Measurements from ENCODE around the gene OSBPL2.

The OSBPL2 gene

DNA sequence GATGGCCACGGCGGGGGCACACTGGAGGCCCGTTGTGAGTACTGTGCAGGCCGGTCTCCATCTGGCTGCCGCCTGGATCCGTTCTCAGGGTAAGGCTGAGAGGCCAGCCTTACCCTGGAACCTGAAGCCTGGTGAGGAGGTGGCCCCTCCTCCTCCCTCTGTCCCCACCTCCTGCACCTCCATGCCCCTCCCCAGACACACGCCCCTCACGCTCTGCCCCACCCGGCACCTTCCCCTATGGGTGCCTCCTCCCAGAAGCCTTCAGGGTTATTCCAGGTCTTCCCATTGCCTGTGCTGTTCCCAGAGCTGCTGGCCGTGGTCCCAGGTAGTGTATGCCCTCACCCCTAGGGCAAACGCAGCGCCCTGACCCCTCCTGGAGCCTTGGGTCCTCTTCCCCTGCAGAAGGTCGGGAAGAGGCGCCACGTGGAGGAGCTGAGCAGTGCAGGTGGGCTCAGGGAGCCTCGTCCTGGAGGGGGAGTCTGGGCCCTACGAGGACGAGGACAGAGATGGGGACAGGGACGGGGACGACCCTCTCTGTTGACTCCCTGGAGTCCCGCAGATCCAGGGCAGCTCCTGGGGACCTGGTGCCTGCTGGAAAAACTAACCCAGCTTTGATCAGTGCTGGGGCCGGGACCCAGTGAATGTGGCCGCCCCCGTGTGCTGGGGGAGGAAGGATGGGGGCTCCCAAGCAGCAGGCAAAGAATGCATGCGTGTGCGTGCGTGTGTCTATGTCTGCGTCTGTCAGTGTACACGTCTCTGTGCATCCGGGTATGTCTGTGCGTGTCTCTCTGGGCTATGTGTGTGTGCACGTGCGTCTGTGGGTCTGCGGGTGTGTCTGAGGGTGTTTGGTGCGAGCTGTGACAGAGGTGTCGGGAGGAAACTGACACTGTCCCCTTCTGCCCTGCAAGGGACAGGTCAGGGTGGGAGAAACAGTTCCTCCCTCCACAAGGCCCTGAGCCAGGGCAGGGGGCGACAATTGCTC, 10.1 kb upstream of the OSBPL2 start:
- DNase-seq (ENCODE audit: low read depth in 1 of 2, low spot score in 1 of 2), result peak; percentile 86 to 95
- no peak for TF ChIP-seq JUND (IDR thresholded peaks at IDR 0.05; ENCODE audit: low read depth)
- in situ Hi-C loops (cut with HindIII; ENCODE audit: low pct_unique_long_range_greater_than_20kb, low sequenced_read_pairs), result no loop called here

DNA sequence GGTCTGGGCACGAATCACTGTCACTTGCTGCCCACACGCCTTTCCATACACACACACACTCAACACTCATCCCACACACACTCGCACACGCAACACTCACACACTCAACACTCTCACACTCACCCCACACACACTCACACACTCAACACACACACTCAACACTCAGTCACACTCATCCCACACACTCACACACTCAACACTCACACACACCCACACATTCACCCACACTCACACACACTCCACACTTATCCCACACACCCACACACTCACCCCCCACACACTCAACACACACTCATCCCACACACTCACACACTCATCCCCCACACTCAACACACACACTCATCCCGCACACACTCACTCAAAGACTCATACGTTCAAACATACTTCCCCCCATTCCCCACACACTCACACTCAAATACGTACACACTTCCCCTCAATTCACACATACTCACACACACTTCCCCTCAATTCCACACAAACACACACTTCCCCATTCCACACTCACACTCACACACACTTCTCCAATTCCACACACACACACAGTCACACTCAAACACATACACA, 9.3 kb upstream of the OSBPL2 start:
- in situ Hi-C loops (cut with HindIII; ENCODE audit: low pct_unique_long_range_greater_than_20kb, low sequenced_read_pairs), result no loop called here
- DNase-seq (ENCODE audit: low read depth in 1 of 2, low spot score in 1 of 2), result no peak
- no peak for TF ChIP-seq JUND (IDR thresholded peaks at IDR 0.05; ENCODE audit: low read depth)

DNA sequence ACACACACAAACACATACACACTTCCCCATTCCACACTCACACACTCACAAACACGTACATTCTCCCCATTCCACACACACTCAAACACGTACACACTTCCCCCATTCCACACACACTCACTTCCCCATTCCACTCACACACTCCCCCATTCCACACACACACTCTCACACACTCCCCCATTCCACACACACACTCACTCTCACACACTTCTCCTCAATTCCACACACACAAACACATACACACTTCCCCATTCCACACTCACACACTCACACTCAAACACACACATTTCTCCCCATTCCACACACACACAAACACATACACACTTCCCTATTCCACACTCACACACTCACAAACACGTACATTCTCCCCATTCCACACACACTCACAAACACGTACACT, 8.7 kb upstream of the OSBPL2 start:
- in situ Hi-C loops (cut with HindIII; ENCODE audit: low pct_unique_long_range_greater_than_20kb, low sequenced_read_pairs), result no loop called here
- TF ChIP-seq JUND (IDR thresholded peaks at IDR 0.05; ENCODE audit: low read depth), result no peak

DNA sequence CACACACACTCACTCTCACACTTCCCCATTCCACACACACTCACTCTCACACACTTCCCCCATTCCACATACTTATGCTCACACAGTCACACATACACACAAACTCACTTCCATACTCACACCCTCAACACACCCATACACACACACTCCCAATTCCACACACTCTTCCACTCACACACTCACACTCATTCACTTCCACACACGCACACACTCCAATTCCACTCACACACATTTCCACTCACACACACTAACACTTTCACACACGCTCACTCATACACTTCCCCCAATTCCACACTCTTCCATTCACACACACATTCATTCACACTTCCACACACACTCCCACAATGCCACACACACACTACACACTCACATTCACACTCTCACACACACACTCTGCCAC, 8.0 kb upstream of the OSBPL2 start:
- DNase-seq (ENCODE audit: low read depth in 1 of 2, low spot score in 1 of 2), result no peak
- no peak for TF ChIP-seq JUND (IDR thresholded peaks at IDR 0.05; ENCODE audit: low read depth)
- in situ Hi-C loops (cut with HindIII; ENCODE audit: low pct_unique_long_range_greater_than_20kb, low sequenced_read_pairs), result no loop called here

More for the DNA sequence above, 8.7 kb upstream of the OSBPL2 start:
- DNase-seq (ENCODE audit: low read depth in 1 of 2, low spot score in 1 of 2), result no peak

DNA sequence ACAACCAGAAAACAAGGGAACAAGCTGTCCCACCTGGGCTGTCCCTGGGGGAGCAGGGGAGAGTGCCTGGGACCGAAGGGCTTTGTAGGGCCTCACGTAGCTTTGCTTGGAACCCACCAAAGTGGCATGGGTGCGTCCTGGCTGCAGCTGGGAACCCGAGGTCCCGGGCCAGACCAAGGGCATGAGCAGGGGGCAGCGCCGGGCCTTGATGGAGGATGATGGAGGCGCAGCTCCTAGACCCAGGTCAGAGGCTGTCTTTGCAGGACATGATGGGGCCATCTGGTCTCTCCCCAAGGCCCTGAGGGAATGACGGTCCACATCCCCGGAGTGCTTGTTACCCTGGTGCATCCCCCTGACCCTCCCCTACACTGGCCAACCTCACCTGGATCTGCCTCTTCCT, 7.6 kb upstream of the OSBPL2 start:
- DNase-seq (ENCODE audit: low read depth in 1 of 2, low spot score in 1 of 2), result no peak
- TF ChIP-seq JUND (IDR thresholded peaks at IDR 0.05; ENCODE audit: low read depth), result no peak
- in situ Hi-C loops (cut with HindIII; ENCODE audit: low pct_unique_long_range_greater_than_20kb, low sequenced_read_pairs), result no loop called here

DNA sequence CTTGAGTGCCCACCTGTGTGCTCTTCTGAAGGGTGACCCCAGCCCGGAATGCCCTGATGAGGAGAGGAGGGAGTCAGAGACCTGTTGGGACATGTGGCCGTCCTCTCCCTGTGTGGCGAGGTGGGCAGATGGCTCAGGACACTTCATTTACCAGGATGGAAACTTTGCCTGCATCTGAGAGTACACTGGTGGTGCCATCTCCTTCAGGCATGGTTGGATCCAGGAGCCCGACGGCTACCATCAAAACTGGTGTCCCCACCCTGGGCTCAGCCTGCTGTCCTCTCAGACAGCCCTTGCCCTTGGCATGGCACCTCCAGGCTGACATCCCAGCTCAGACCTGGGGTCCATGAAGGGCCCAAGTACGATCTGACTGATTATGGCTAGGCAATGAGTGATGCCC, 7.0 kb upstream of the OSBPL2 start:
- no peak for TF ChIP-seq JUND (IDR thresholded peaks at IDR 0.05; ENCODE audit: low read depth)
- no peak for DNase-seq (ENCODE audit: low read depth in 1 of 2, low spot score in 1 of 2)
- in situ Hi-C loops (cut with HindIII; ENCODE audit: low pct_unique_long_range_greater_than_20kb, low sequenced_read_pairs), result no loop called here

DNA sequence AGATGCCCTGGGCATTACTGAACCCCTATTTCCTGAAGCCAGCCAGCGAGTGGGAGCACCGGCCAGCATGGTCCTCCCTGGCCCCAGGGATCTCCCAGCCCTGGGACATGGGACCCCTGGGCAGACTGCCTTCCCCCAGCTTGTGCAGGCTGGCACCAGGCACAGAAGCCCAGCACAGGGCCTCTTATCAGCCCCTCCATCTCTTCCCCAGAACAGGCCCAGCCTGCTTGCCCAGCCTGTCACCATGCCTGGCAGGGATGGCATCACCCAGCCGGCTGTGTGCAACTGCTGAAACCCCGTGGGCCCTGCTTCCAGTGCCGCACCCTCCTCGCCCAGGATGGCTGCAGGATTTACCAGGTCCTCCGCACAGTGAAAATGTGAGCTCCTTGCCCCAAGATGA, 6.1 kb upstream of the OSBPL2 start:
- in situ Hi-C loops (cut with HindIII; ENCODE audit: low pct_unique_long_range_greater_than_20kb, low sequenced_read_pairs), result no loop called here
- no peak for TF ChIP-seq JUND (IDR thresholded peaks at IDR 0.05; ENCODE audit: low read depth)
- DNase-seq (ENCODE audit: low read depth in 1 of 2, low spot score in 1 of 2), result peak; percentile 95

DNA sequence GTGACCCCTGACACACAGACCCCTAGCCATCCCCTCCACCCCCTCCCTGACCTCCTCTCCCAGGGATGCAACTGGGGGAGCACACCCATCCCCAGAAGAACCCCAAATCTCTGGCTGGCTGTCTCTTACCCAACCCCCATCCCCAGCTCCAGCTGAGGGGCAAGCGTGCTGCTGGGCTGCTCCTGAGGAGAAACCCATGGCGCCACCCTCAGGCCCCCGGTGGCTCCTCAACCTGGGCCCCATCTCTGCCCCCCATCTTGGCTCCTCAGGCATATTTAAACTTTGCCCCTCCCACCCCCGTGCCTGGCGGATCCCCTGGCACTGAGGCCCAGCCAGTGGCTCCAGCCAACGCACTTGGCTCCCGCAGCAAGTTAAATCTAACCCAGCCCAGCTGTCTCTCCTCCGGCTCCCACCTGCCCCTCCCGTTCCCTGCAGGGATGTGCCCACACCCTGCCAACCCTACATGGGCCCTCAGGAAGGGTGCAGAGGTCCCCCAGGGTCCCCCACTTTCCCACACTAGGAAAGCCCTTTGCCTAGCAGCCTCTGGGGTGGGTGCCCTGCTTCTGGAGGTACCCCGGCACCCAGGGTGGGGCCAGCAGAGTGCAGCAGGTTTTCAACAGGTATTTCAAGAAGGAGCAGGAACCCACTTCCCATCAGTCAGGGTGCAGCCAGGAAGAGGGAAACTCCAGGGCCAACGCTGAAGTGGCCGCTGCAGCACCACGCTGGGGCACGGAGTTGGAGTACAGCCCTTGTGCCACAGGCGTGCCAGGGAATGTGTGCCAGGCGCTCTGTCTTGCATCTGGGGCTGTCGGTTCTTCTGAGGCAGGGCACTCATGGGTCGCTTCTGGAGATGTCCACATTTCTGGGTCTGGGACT, 5.3 kb upstream of the OSBPL2 start:
- DNase-seq (ENCODE audit: low read depth in 1 of 2, low spot score in 1 of 2), result peak in 1 of 2 experiments; percentile 36
- TF ChIP-seq JUND (IDR thresholded peaks at IDR 0.05; ENCODE audit: low read depth), result no peak
- in situ Hi-C loops (cut with HindIII; ENCODE audit: low pct_unique_long_range_greater_than_20kb, low sequenced_read_pairs), result no loop called here

DNA sequence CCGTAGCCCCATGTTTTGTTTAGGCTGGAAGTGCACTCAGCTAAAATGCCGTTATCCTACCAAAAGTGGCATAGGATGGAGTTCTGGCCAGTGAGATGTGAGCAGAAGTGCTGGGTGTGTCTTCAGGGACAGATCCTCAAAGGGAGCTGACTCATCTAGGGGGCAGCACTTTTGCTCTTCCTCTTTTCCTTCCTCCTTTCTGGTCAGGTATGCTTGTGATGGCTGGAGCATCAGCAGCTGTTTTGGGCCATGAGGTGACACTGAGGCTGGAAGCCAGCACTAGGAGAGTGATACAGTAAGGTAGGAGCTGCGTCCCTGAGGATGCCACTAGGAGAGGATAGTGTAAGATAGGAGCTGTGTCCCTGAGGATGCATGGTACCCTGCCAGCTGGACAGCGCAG, 4.6 kb upstream of the OSBPL2 start:
- DNase-seq (ENCODE audit: low read depth in 1 of 2, low spot score in 1 of 2), result no peak
- no peak for TF ChIP-seq JUND (IDR thresholded peaks at IDR 0.05; ENCODE audit: low read depth)
- in situ Hi-C loops (cut with HindIII; ENCODE audit: low pct_unique_long_range_greater_than_20kb, low sequenced_read_pairs), result no loop called here

DNA sequence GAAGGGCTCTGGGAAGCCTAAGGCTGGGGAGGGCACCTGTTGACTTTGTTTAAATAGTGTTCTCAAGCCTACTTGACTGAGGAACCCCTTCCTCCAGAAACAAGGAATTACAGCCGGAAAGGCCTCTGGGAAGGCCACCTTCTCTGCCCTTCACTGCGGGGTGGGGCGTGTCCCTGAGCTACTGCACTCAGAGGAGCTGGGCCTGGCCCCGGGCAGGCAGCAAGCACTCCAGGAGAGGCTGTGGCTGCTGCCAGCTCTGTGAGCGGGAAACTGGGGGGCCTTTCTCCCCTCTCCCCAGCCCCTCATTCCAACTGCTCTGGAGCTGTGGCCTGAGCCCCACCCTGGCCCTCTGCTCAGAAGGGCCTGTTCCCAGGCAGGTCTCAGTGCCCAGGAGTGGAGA, 4.0 kb upstream of the OSBPL2 start:
- TF ChIP-seq JUND (IDR thresholded peaks at IDR 0.05; ENCODE audit: low read depth), result no peak
- DNase-seq (ENCODE audit: low read depth in 1 of 2, low spot score in 1 of 2), result no peak
- in situ Hi-C loops (cut with HindIII; ENCODE audit: low pct_unique_long_range_greater_than_20kb, low sequenced_read_pairs), result no loop called here

DNA sequence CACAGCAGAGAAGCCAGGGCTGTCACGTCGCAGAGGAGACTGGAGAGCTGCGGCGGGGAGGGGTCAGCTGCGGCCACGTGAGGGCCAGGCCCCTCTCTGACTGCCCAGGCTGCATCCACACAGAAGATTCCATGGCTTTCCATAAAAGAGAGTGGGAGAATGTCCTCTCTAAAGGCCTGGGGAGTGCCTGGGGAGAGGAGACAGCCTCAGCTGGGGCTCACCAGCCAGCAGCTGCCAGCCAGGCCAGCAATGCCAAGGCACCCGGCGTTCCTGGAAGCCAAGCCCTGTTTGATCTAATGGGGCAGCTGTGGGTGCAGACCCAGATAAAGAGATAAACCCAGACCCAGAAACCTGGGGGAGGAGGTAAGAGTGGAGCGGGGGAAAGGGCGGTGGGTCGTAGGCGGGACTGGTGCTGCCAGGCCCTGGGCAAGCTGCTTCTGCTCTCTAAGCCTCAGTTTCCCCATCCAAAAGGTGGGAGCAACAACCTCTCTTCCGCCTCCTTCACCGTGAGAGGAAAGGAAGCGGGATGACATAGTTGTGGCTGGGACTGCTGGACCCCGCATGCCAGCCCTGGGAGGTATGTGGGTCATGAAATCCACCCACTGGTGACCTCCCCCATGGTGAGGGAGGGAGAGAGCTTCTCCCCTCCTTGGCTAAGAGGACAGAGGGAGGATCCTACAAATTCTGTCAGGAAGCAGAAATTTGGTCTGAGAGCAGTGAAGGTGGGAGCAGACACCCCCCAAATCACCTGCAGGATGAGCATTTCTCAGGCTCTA, 3.1 kb upstream of the OSBPL2 start:
- no peak for TF ChIP-seq JUND (IDR thresholded peaks at IDR 0.05; ENCODE audit: low read depth)
- no peak for DNase-seq (ENCODE audit: low read depth in 1 of 2, low spot score in 1 of 2)
- in situ Hi-C loops (cut with HindIII; ENCODE audit: low pct_unique_long_range_greater_than_20kb, low sequenced_read_pairs), result no loop called here

DNA sequence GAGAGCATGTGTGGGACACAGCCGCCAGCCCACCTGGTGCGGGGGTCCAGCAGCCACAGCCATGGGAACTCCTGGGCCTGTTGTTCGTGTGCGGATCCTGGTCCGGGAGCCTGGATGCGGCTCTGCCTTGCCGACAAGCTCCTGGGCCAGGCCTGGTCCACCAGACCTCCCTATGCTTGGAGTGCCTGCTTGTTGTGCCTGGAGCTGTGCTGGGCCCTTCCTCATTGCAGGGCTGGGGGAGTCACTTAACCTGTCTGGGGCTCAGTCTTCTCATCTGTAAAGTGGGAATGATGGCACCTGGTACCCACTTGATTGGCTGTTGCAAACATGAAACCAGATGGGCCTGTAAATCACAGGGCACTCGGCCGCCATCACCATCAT, 2.6 kb upstream of the OSBPL2 start:
- in situ Hi-C loops (cut with HindIII; ENCODE audit: low pct_unique_long_range_greater_than_20kb, low sequenced_read_pairs), result no loop called here
- no peak for DNase-seq (ENCODE audit: low read depth in 1 of 2, low spot score in 1 of 2)
- no peak for TF ChIP-seq JUND (IDR thresholded peaks at IDR 0.05; ENCODE audit: low read depth)

All from T47D (cell line).